ENCODE data around the gene LIMK1.

Gene LIMK1

GRCh38 chr7:74084722-74085578 is 1.3 kb downstream of the LIMK1 start:
- H2AFZ ChIP-seq (ENCODE audit: low read length): no peak overlapping the region
- H3K9me3 ChIP-seq (ENCODE audit: low read length): no peaks in the 10 kb centered on the region
- no peaks in the 10 kb centered on the region for H3K9me2 ChIP-seq (ENCODE audit: low read depth, low read length)
- H3K4me2 ChIP-seq (ENCODE audit: low read length): peak overlapping the region; percentile 93
- H3K79me2 ChIP-seq (ENCODE audit: insufficient read depth, low read length): no peaks in the 10 kb centered on the region
- H3K4me3 ChIP-seq (ENCODE audit: low read depth, low read length, poor library complexity, severe bottlenecking): peak overlapping the region; percentile 77
- H3F3A ChIP-seq (ENCODE audit: insufficient read depth, low read length): no peaks in the 10 kb centered on the region
- no peaks in the 10 kb centered on the region for H3K27me3 ChIP-seq (ENCODE audit: insufficient read depth, low read length)
- peak overlapping the region; percentile 30 for H3K27ac ChIP-seq (ENCODE audit: low read depth, low read length, poor library complexity, severe bottlenecking)
- H4K20me1 ChIP-seq (ENCODE audit: insufficient read depth, low read length): no peaks in the 10 kb centered on the region
- peak overlapping the region; percentile 72 for H3K9ac ChIP-seq (ENCODE audit: low read length)
- H3K36me3 ChIP-seq (ENCODE audit: insufficient read depth, low read length): peaks cover 20% of the 10 kb centered on the region
- TF ChIP-seq, protein P1, sequence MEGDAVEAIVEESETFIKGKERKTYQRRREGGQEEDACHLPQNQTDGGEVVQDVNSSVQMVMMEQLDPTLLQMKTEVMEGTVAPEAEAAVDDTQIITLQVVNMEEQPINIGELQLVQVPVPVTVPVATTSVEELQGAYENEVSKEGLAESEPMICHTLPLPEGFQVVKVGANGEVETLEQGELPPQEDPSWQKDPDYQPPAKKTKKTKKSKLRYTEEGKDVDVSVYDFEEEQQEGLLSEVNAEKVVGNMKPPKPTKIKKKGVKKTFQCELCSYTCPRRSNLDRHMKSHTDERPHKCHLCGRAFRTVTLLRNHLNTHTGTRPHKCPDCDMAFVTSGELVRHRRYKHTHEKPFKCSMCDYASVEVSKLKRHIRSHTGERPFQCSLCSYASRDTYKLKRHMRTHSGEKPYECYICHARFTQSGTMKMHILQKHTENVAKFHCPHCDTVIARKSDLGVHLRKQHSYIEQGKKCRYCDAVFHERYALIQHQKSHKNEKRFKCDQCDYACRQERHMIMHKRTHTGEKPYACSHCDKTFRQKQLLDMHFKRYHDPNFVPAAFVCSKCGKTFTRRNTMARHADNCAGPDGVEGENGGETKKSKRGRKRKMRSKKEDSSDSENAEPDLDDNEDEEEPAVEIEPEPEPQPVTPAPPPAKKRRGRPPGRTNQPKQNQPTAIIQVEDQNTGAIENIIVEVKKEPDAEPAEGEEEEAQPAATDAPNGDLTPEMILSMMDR (IDR thresholded peaks at IDR 0.05; ENCODE audit: low read length): no peak
- TF ChIP-seq EZH2 (IDR thresholded peaks at IDR 0.05; ENCODE audit: borderline replicate concordance, low read length): no peak
- H3K4me1 ChIP-seq (ENCODE audit: insufficient read depth, low read length, severe bottlenecking): peaks cover 20% of the 10 kb centered on the region

DNA sequence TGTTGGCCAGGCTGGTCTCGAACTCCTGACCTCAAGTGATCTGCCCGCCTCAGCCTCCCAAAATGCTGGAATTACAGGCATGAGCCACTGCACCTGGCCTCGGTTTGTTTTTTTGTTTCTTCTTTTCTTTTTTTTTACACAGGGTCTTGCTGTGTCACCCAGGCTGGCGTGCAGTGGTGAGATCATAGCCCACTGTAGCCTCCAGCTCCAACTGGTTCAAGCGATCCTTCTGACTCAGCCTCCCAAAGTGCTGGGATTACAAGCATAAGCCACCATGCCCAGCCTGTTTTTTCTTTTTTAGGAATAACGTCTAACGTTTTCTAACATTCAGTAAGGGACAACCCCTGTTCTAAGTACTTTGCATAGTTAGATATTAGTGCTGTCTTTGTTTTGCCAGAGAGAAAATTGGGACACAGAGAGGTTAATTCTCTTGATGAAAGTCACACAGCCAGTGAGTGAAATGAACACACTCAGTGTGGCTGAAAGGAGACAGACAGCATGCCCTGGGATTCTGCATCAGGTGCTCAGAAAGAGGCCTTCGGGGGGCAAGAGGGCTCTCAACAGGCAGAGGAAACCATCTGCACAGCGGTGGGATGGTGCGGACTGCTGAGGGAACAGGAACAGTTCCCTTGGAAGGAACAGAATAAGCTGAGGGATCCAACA is 4.3 kb downstream of the LIMK1 start:
- Histone ChIP-seq H3K4me3 (ENCODE audit: low read depth, low read length, poor library complexity, severe bottlenecking) (no peak overlapping the region), H3K4me2 (ENCODE audit: low read length) (no peak overlapping the region), H3K4me1 (ENCODE audit: insufficient read depth, low read length, severe bottlenecking) (peaks cover 32% of the 10 kb centered on the region), H3K27me3 (ENCODE audit: insufficient read depth, low read length) (no peaks in the 10 kb centered on the region), H4K20me1 (ENCODE audit: insufficient read depth, low read length) (no peaks in the 10 kb centered on the region), H3F3A (ENCODE audit: insufficient read depth, low read length) (0 out of 2 replicates have a peak, but pooled peaks cover 5% of the 10 kb centered on the region), H3K79me2 (ENCODE audit: insufficient read depth, low read length) (no peaks in the 10 kb centered on the region), H3K27ac (ENCODE audit: low read depth, low read length, poor library complexity, severe bottlenecking) (no peak overlapping the region), H3K9me2 (ENCODE audit: low read depth, low read length) (no peaks in the 10 kb centered on the region), H3K9ac (ENCODE audit: low read length) (no peak overlapping the region), H3K9me3 (ENCODE audit: low read length) (no peaks in the 10 kb centered on the region), H2AFZ (ENCODE audit: low read length) (no peak overlapping the region), H3K36me3 (ENCODE audit: insufficient read depth, low read length) (peaks cover 20% of the 10 kb centered on the region)
- TF ChIP-seq, protein P1 (IDR thresholded peaks at IDR 0.05; ENCODE audit: low read length): no peak
- no peak for TF ChIP-seq EZH2 (IDR thresholded peaks at IDR 0.05; ENCODE audit: borderline replicate concordance, low read length)

DNA sequence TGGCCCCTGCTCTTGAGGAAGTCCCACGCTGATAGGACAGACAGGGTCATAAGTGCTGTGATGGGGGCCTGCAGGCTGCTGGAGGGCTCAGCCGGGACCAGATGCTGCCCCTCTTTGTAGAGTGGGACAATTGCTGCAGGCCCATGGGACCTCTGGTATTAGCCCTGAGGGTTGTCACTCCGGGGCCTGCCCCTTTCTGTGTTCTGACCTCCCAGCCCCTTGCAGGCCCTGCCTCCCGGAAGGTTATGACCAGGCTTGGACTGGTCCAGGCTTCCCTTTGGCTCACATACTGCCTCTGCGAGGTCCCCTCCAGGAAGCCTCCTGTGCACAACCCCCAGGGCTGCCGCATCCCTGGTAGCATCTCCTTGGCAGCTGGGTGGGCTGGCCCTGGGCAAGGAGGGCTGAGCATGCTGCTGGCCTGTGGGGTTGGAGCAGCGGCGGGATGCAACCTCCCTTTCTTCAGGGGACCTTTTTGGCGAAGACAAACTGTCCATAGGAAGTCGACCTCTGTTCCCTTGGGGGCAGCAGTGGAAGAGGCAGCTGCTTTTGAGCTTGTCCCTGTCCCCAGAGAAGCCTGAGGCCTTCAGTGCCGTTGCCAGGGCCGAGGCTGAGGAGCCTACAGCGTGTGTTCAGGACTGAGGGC is 8.8 kb downstream of the LIMK1 start:
- Histone ChIP-seq H3K9ac (ENCODE audit: low read length) (peak overlapping the region; percentile 66), H3K36me3 (ENCODE audit: insufficient read depth, low read length) (peaks cover 18% of the 10 kb centered on the region), H3K4me2 (ENCODE audit: low read length) (peak overlapping the region; percentile 78), H2AFZ (ENCODE audit: low read length) (no peak overlapping the region), H3K27ac (ENCODE audit: low read depth, low read length, poor library complexity, severe bottlenecking) (peak overlapping the region; percentile 91), H4K20me1 (ENCODE audit: insufficient read depth, low read length) (no peaks in the 10 kb centered on the region), H3K4me1 (ENCODE audit: insufficient read depth, low read length, severe bottlenecking) (peaks cover 38% of the 10 kb centered on the region), H3K27me3 (ENCODE audit: insufficient read depth, low read length) (no peaks in the 10 kb centered on the region), H3K4me3 (ENCODE audit: low read depth, low read length, poor library complexity, severe bottlenecking) (peak overlapping the region; percentile 64), H3K79me2 (ENCODE audit: insufficient read depth, low read length) (no peaks in the 10 kb centered on the region), H3K9me2 (ENCODE audit: low read depth, low read length) (no peaks in the 10 kb centered on the region), H3F3A (ENCODE audit: insufficient read depth, low read length) (0 out of 2 replicates have a peak, but pooled peaks cover 5% of the 10 kb centered on the region), H3K9me3 (ENCODE audit: low read length) (no peaks in the 10 kb centered on the region)
- no peak for TF ChIP-seq EZH2 (IDR thresholded peaks at IDR 0.05; ENCODE audit: borderline replicate concordance, low read length)
- TF ChIP-seq, protein P1 (IDR thresholded peaks at IDR 0.05; ENCODE audit: low read length): no peak
